SK-N-SH treated with all-trans-retinoic acid at 6 μM for 48 hours (cell line): ENCODE measurements around the gene NAA50.

Experiments used
- BACH2 ChIP-seq: fragments of 250-450 bp; sonication (Bioruptor Pico); IDR thresholded peaks from 2 replicates; pipeline ENCODE4 v1.9.0; 2021; ENCODE audit warnings: mild to moderate bottlenecking, borderline replicate concordance
- CSDC2 ChIP-seq: fragments of 250-450 bp; sonication (Bioruptor Pico); IDR thresholded peaks from 2 replicates; pipeline ENCODE4 v1.5.0; 2020; ENCODE audit warnings: mild to moderate bottlenecking, moderate library complexity
- ESRRG ChIP-seq: fragments of 250-450 bp; sonication (Bioruptor Pico); IDR thresholded peaks from 2 replicates; pipeline ENCODE4 v1.6.1; 2021; ENCODE audit warnings: mild to moderate bottlenecking
- PPARA ChIP-seq: fragments of 250-450 bp; sonication (Bioruptor Pico); IDR thresholded peaks from 2 replicates; pipeline ENCODE4 v1.5.0; 2020; ENCODE audit warnings: mild to moderate bottlenecking, borderline replicate concordance
- RARB ChIP-seq: fragments of 250-450 bp; sonication (Bioruptor Pico); IDR thresholded peaks from 2 replicates; pipeline ENCODE4 v1.8.0; 2021; ENCODE audit warnings: mild to moderate bottlenecking, moderate library complexity
- SNAI2 ChIP-seq: fragments of 250-450 bp; sonication (Bioruptor Pico); IDR thresholded peaks from 2 replicates; pipeline ENCODE4 v1.5.0; 2020; ENCODE audit warnings: mild to moderate bottlenecking, moderate library complexity
- ZFP30 ChIP-seq: fragments of 450-650 bp; formaldehyde crosslinking; IDR thresholded peaks from 2 replicates; pipeline ENCODE4 v1.5.0; 2022; ENCODE audit warnings: mild to moderate bottlenecking, moderate library complexity
- TF ChIP-seq, protein P1 (sequence below): fragments of 250-450 bp; sonication (Bioruptor Pico); IDR thresholded peaks from 2 replicates; pipeline ENCODE4 v1.8.0; 2020; ENCODE audit warnings: mild to moderate bottlenecking, moderate library complexity, borderline replicate concordance
- TF ChIP-seq, protein P2 (sequence below): fragments of 250-450 bp; sonication (Bioruptor Pico); IDR thresholded peaks from 2 replicates; pipeline ENCODE4 v1.5.1; 2020; ENCODE audit warnings: low read depth, mild to moderate bottlenecking, moderate library complexity

DNA sequence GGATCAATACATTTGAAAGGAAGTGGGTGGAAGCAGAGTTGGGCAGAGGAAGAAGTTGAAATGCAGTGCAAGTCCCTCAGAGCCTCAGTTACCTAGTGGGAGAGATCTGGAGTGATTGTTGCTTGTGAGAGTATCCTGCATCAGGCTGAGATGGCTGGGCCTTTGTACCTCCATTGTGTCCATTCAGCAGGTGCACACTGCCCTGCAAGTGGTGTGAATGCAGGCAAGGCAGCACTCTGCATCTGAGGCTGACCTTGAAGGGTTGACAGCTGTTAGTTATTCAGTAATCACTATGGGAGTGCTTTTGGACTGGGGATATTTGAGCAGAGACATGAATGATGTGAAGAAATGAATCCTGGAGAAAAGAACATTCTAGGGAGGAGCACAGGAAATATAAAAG is 25.9 kb upstream of the NAA50 start:
- TF ChIP-seq RARB (CRISPR knock-in tag) (no peak), BACH2 (no peak), SNAI2 (CRISPR knock-in tag) (no peak), CSDC2 (CRISPR knock-in tag) (no peak), ESRRG (CRISPR knock-in tag) (no peak), ZFP30 (CRISPR knock-in tag) (no peak), PPARA (no peak)
- TF ChIP-seq, protein P1, sequence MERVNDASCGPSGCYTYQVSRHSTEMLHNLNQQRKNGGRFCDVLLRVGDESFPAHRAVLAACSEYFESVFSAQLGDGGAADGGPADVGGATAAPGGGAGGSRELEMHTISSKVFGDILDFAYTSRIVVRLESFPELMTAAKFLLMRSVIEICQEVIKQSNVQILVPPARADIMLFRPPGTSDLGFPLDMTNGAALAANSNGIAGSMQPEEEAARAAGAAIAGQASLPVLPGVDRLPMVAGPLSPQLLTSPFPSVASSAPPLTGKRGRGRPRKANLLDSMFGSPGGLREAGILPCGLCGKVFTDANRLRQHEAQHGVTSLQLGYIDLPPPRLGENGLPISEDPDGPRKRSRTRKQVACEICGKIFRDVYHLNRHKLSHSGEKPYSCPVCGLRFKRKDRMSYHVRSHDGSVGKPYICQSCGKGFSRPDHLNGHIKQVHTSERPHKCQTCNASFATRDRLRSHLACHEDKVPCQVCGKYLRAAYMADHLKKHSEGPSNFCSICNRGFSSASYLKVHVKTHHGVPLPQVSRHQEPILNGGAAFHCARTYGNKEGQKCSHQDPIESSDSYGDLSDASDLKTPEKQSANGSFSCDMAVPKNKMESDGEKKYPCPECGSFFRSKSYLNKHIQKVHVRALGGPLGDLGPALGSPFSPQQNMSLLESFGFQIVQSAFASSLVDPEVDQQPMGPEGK (CRISPR knock-in tag): no peak
- TF ChIP-seq, protein P2, sequence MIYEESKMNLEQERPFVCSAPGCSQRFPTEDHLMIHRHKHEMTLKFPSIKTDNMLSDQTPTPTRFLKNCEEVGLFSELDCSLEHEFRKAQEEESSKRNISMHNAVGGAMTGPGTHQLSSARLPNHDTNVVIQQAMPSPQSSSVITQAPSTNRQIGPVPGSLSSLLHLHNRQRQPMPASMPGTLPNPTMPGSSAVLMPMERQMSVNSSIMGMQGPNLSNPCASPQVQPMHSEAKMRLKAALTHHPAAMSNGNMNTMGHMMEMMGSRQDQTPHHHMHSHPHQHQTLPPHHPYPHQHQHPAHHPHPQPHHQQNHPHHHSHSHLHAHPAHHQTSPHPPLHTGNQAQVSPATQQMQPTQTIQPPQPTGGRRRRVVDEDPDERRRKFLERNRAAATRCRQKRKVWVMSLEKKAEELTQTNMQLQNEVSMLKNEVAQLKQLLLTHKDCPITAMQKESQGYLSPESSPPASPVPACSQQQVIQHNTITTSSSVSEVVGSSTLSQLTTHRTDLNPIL: no peak
